GM12872 (cell line): ENCODE measurements around the gene KIZ.

Experiments used
- TF ChIP-seq, protein P1 (sequence below): IDR thresholded peaks from 3 replicates; pipeline ENCODE4 v1.5.1; 2011; ENCODE audit warnings: low read depth, mild to moderate bottlenecking, low read length, moderate library complexity; ENCODE audit not compliant: insufficient read depth

KIZ gene

DNA sequence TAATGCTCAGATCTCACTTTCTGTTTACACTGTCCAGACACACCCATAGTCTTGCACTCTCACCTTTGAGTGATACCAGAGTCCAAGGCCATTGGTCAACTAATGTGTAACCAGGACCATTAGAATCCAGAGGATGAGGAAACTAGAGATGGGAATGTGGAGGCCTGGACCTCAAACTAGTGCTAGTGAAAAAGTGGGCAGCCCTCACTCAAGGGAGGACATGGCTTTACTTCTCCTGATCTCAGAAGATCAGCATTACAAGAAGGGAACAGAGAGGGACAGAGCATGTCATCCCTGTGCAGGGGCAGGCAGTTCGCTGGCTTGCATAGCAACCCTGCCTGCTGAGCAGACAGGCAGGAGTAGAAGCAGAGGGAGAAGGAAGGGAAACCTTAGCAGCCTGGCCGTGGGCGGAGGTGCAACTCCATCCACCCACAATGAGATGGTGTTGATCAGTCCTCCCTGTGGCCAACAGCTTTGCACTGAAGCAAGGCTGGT is 154.7 kb downstream of the KIZ start:
- TF ChIP-seq, protein P1, sequence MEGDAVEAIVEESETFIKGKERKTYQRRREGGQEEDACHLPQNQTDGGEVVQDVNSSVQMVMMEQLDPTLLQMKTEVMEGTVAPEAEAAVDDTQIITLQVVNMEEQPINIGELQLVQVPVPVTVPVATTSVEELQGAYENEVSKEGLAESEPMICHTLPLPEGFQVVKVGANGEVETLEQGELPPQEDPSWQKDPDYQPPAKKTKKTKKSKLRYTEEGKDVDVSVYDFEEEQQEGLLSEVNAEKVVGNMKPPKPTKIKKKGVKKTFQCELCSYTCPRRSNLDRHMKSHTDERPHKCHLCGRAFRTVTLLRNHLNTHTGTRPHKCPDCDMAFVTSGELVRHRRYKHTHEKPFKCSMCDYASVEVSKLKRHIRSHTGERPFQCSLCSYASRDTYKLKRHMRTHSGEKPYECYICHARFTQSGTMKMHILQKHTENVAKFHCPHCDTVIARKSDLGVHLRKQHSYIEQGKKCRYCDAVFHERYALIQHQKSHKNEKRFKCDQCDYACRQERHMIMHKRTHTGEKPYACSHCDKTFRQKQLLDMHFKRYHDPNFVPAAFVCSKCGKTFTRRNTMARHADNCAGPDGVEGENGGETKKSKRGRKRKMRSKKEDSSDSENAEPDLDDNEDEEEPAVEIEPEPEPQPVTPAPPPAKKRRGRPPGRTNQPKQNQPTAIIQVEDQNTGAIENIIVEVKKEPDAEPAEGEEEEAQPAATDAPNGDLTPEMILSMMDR = no peak

DNA sequence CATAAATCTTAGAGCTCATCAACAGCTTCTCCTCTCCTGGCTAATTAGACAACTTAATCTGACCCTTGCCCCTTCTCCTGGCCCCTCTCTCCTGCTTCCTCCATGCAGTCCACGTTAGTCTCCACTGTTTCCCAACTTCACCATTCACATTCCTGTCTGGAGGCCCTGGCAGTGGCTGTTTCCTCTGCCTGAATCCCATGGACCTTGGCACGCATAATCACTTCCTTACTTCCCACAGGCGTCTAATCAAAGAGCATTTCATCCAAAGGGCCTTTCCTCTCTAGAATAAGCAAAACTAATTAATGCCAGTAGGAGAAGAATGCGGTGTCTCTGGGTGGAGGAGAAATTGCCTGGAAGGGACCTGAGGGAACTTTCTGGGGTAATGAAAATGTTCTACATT is 160.9 kb downstream of the KIZ start:
- TF ChIP-seq, protein P1 = no peak

DNA sequence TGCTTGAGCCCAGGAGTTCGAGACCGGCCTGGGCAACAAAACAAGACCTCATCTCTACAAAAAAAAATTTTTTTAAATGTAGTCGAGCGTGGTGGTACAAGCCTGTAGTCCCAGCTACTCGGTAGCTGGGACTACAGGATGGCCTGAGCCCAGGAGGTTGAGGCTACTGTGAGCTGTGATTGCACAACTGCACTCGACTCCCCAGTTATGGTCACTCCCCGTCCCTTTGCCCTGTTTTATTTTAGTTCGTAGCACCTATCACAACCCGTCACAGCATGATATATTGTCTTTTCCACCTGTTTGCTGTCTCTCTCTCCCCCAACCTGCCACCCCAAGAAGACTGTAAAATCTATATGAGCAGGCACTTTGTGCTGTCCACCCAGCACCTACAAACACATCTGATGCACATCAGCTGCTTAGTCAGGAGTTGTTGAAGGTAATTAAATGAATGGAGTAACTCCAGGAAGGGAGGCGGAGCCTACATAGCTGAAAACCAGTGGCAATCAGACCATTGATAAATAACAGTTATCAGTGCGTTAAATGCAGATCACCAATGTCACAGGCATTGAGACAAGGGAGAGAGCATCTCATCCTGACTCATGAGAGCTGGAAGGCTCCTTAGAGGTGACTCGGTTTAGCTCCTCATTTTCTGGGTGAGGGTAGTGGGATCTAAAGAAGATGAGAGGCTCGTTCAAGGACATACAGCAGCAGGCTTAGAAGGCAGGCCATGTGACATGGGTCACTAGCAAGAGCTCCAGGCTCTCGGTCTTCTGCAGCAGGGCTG is 162.9 kb downstream of the KIZ start:
- TF ChIP-seq, protein P1 = no peak

DNA sequence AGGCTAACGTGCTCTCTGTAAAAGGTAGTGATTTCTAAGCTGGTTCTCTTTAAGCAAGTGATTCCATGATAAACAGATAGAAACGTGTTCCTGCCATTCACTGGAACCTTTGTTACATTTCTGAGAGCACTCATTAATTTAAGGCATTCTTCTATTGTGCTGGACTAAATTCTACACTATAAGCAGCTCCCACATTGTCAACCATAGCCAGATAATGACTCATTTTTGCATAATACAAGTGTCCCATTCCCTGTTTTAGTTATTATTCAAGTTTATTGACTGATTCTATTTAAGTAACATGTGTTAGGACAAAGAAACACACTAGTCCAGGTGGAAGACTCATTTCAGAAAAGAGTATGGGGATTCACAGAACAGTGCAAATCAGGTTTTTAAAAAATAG is 163.8 kb downstream of the KIZ start:
- TF ChIP-seq, protein P1 = no peak

DNA sequence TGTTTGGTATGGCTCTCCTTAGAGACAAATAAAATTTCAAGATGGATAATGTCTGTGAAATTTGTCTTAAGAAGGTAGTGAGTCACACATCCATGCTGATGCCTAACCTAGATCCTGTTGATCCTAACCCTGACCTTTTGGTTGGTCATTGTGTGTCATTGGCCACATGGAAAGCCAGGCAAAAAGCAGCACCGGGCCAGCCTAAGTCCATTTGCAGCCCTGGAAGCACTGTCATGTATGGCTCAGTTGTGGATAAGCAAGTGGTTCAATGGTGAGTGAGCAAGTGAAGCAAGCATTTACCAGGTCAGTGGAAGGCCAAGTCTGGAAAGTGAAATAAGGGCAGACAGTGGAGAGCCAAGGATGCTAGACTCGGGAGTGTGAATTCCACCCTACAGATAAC is 165.1 kb downstream of the KIZ start:
- TF ChIP-seq, protein P1 = no peak

DNA sequence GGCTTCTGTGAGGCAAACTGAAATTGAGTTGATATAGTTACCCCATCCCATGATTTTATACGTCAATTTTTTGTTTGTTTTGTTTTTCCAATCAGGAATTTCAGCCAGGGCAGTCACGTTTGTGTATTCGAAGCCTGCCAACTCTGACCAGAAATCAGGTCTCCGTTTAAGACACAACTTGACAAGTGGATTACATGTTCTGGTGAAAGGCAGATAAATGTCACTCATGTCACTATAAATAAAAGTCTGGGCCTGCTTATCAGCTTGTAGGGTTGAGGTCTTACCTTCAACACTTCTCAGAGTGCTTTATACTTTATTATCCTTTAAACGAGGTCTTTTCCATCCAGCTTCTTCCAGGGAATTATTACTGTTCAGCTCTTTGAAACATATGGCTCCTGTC is 168.9 kb downstream of the KIZ start:
- TF ChIP-seq, protein P1 = no peak
